Measurements from ENCODE around the gene OR8U1. TPM values are rescaled to one million over a fixed set of nuclear protein-coding genes. Genes with fewer than 3 reads are reported as not detected.

The OR8U1 gene
- total RNA-seq, 5 donors from 2014 or later (not counting 1 experiment from before 2014, with no cell fraction given): not detected

Other genes with a start within 250 kb of the OR8U1 start
- not detected for gene OR8J3, start 235.4 kb upstream of the OR8U1 start, total RNA-seq
- gene OR8K5, start 215.3 kb upstream of the OR8U1 start, total RNA-seq: not detected
- not detected for gene OR5J2, start 199.0 kb upstream of the OR8U1 start, total RNA-seq
- gene OR5T2, start 141.4 kb upstream of the OR8U1 start, total RNA-seq: not detected
- gene OR5T3, start 123.4 kb upstream of the OR8U1 start, total RNA-seq: not detected
- not detected for gene OR5T1, start 101.5 kb upstream of the OR8U1 start, total RNA-seq
- gene OR8H1, start 83.4 kb upstream of the OR8U1 start, total RNA-seq: not detected
- not detected for gene OR8K3, start 60.5 kb upstream of the OR8U1 start, total RNA-seq
- gene OR8K1, start 29.6 kb upstream of the OR8U1 start, total RNA-seq: not detected
- gene OR8J1, start 21.3 kb upstream of the OR8U1 start, total RNA-seq: not detected
- gene OR5AL1, start 37.1 kb downstream of the OR8U1 start, total RNA-seq: not detected
- not detected for gene OR5M3, start 97.7 kb downstream of the OR8U1 start, total RNA-seq
- gene OR5M8, start 115.7 kb downstream of the OR8U1 start, total RNA-seq: not detected
- gene OR5M11, start 167.6 kb downstream of the OR8U1 start, total RNA-seq: not detected
- gene OR5M10, start 202.1 kb downstream of the OR8U1 start, total RNA-seq: not detected
- gene OR5M1, start 239.2 kb downstream of the OR8U1 start, total RNA-seq: not detected

All from T-cell (primary cell).